Measurements from ENCODE around the gene ADIPOQ.

- TF ChIP-seq EZH2 (IDR thresholded peaks at IDR 0.05) (no peak), POLR2AphosphoS5 (IDR thresholded peaks at IDR 0.05; ENCODE audit: borderline replicate concordance, low read depth, low read length) (no peak), FOXP2 (optimal IDR thresholded peaks at IDR 0.05; ENCODE audit: control extremely low read depth, extremely low read length, insufficient read depth) (no peak)
These were observed 33.2 kb downstream of the ADIPOQ start for GRCh38 chr3:186875708-186876107.

Data from SK-N-MC (cell line).